Globus pallidus (tissue), 1 donor: ENCODE data around the gene VASP.

Experiments
- DNase-seq: peaks from one replicate; pipeline ENCODE4 v3.0.0-alpha.2; 2015; ENCODE audit warnings: low spot score

Gene VASP

DNA sequence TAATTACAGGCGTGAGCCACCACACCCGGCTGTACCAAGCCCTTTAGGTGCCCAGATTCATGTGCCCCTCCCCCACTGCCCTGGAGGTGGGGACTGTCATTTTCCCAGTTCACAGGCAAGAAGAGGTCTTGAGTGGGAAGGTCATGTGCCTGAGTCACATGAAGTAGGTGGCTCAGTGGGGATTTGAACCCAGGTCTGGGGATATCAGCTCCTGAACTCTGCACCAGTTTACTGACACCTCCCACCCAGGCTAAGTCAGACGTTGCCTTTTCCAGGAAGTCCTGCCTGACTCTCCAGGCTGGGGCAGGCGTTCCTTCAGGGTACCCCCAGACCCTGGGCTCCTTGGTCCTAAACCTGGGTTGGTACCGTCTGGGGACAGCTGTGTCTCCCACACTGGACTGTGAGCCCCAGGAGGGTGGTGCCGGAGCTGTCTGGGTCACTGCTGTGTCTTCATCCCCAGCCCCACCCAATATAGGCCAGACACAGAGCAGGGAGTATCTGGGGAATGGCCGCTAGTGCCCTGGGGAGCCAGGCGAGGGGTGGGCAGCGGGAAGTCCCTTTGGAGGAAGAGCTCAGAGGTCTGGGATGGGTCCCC, 8.6 kb downstream of the VASP start:
- DNase-seq, result no peak

DNA sequence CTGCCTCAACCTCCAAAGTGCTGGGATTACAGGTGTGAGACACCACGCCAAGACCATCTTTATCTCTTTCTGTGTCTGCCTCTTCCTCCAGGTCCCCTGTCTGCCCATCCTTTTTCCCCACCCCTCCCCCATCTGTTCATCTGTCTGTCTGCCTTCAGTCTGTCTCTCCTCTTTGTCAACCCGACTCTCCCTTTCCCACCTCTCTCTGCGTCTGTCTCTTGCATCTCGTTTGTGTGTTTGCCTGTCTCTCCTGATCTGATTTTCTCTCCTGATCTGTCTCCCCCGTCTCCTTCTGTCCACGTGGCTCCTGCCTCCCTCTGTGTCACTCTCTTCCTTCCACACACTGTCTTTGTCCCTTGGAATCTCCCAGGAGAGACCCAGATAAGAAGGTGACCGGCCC, 10.0 kb downstream of the VASP start:
- DNase-seq, result no peak

DNA sequence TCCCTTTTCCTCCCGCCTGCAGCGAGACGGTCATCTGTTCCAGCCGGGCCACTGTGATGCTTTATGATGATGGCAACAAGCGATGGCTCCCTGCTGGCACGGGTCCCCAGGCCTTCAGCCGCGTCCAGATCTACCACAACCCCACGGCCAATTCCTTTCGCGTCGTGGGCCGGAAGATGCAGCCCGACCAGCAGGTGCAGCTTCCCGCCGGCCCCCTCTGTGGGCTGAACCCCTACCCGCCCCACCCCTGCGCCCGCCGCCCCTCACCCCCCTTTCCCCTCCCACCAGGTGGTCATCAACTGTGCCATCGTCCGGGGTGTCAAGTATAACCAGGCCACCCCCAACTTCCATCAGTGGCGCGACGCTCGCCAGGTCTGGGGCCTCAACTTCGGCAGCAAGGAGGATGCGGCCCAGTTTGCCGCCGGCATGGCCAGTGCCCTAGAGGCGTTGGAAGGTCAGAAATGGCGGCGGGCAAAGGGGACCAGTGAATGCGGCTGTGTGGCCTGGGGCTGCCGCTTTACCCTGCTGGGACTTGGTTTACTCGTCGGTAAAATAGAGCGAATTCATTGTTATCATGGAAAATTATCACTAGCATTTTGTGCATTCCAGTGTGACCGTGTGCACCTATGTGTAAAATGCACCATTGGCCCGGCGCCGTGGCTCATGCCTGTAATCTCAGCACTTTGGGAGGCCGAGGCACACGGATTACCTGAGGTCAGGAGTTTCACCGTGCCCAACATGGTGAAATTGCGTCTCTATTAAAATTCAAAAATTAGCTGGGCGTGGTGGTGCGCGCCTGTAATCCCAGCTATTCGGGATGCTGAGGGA, 10.6 kb downstream of the VASP start:
- no peak for DNase-seq

DNA sequence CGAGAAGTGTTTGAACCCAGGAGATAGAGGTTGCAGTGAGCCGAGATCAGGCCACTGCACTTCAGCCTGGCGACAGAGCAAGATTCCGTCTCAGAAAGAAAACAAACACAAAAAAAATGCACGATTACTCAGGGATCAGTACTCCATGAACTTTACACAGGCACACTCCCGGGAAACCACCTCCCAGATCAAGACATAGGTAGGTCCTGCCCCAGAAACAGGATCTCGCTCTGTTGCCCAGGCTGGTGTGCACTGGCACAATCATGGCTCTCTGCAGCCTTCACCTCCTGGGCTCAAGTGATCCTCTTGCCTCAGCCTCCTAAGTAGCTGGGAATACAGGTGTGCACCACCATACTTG, 11.2 kb downstream of the VASP start:
- no peak for DNase-seq

DNA sequence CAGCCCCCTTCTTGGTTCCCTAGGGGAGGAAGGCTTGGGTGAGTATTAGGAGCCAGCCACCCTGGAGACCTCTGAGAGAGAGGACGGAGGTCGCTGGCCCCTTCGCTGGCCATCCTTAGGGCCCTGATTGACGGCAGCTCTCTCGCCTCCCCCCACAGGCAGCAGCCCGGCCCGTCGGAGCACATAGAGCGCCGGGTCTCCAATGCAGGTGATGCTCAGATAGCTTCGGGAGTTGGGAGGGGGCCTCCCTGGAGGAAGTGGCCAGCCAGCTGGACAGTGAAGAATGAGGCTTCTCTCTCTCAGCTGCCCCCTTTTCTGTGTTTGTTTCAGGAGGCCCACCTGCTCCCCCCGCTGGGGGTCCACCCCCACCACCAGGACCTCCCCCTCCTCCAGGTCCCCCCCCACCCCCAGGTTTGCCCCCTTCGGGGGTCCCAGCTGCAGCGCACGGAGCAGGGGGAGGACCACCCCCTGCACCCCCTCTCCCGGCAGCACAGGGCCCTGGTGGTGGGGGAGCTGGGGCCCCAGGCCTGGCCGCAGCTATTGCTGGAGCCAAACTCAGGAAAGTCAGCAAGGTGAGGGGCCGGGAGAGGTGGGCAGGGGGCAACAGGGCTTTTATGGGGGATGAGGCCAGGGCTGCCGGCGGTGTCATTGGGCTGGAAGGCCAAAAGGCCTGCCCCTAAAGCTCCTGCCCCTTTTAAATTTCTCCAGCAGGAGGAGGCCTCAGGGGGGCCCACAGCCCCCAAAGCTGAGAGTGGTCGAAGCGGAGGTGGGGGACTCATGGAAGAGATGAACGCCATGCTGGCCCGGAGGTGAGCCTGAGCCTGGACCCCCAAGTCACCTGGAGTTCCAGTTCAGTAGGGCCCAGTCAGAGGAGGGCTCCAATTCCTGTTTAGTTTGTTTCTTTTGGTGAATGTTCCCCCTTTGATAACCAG, 15.0 kb downstream of the VASP start:
- no peak for DNase-seq

DNA sequence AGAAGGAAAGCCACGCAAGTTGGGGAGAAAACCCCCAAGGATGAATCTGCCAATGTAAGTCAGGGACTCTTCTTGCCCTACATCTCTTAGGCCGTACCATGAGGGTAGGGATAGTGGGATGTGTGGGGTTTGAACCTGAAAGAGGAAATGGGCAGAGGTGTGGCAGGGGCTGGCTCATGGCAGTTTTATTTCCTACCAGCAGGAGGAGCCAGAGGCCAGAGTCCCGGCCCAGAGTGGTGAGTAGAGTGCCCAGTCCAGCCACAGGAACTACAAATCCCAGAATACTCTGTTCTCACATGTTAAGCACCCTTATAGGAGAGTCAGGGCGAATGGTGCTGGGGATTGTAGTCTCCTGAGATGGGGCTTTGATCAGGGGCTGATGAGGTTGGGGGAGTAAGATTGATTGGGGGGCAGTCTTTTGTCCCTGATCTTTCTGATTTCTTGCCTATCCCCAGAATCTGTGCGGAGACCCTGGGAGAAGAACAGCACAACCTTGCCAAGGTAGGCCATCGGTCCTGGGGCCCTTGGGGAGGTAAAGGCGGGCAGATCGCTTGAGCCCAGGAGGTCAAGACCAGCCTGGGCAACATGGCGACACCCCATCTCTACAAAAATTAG, 16.5 kb downstream of the VASP start:
- DNase-seq, result peak; percentile 87

DNA sequence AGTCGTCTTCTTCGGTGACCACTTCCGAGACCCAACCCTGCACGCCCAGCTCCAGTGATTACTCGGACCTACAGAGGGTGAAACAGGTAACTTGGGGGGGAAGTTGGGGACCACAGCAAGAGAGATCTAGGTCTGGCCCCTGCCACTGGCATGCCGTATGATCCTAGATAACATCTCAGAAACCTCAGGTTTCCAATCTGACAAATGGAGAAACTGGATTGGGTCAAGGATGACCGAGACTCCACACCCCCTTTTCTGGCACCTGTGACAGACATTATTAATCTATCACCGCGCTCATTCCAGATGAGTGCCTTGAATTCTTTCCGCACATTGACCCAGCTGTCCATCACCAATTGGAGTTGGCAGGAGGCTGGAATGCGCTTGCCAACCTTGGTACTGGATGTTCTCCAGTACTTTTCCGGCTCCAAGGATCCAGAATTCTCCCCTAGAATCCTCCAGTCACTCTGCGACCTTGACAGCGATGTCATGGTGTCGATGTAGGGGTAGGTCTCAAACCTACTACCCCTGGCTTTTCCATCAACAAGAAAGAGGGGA, 17.4 kb downstream of the VASP start:
- DNase-seq, result peak; percentile 34

DNA sequence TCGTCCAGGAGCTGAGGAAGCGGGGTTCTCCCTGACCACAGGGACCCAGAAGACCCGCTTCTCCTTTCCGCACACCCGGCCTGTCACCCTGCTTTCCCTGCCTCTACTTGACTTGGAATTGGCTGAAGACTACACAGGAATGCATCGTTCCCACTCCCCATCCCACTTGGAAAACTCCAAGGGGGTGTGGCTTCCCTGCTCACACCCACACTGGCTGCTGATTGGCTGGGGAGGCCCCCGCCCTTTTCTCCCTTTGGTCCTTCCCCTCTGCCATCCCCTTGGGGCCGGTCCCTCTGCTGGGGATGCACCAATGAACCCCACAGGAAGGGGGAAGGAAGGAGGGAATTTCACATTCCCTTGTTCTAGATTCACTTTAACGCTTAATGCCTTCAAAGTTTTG, 18.9 kb downstream of the VASP start:
- peak; percentile 79 for DNase-seq

DNA sequence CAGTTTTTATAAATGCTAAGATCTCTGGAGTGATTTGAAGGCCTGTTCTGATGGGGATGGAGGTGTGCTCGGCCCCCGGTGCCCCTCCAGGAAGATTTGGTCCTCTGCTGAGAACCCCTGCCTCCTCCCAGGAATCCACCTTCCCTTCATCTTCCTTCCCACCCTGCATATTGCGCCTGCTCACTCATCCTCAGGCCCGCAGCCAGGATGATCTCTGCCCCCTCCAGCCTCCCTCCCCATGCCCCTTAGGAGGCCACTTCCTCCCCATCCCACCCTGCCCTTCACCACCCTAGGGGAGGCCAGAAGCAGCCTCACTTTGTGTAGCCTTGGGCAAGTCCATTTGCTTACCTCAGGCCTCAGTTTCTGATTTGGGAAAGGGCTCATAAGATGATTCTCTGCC, 19.7 kb downstream of the VASP start:
- no peak for DNase-seq

DNA sequence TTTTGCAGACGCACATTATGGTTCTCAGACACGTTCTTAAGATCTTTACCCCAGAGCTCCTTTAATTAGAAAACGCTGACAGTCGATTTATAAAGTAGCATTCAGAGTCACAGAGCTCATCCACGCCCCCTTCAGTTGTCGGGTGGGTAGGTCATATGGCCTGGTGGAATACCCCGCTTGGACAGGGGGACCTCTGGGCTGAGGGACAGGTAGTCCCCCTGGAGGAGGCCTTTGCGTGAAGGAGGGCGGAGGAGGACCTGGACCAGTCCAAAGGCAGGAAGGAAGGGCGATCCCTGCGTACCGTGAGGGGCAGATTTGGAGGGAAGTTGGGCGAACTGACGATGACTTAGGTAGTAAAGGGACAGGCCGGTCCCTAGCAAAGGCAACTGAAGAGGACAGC, 20.5 kb downstream of the VASP start:
- no peak for DNase-seq

DNA sequence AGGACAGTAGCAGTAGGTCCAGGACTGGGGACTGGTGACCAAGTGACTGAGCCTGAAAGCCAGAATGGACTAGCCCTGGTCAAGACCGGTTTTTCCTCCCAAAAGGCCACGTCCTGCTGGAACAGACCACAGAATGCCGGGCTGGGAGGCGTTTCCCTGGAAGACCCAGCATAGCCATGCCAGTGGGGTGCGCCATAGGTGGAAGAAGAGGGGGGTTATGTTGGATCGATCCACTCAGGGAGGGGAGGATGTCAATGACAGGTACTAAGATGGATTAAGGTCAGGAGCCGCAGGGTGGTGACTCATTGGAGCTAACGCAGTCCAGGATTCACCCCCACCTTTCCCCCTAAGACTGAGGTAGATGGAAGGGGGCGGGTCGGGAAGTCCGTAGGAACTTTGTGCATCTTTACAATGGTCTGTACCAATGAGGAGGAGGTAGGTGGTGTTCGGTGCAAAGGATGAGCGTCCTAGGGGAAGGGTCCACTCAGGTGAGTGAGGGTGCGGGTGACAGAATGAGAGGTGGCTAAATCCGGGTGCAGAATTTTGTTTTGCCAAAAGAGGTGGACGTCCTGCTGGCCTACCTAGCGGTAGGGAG, 21.0 kb downstream of the VASP start:
- no peak for DNase-seq

DNA sequence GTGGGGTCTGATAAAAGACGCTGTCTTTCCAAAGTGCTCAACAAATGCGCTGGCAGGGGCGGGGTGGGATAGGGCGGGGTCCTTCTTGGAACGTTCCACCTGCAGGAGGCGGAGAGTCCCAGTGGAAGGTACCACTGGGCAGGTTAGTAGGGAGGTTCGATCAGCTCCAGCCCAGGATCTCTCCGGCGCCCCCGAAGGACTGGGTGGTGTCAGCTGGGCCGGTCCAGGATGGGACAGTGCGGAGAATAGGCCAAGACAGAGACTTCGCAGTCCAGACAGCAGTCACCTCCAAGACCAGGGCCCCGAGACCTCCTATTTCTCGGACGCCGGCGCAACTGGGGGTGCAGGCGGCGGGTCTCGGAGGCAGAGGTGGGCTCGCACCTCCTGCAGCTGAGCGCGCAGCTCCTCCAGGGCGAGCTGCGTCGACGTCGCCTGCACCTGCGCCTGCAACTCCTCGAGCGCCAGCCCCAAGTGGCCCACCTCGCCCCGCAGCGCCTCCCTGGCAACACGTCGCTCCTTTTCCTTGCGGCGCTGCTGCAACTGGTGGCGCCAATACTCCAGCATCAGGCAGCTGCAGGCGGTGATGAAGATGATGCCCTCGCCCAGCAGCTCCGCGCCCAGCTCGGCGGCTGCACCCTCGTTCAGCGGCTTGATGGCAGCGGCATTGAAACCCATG, 21.6 kb downstream of the VASP start:
- DNase-seq, result peak; percentile 43

DNA sequence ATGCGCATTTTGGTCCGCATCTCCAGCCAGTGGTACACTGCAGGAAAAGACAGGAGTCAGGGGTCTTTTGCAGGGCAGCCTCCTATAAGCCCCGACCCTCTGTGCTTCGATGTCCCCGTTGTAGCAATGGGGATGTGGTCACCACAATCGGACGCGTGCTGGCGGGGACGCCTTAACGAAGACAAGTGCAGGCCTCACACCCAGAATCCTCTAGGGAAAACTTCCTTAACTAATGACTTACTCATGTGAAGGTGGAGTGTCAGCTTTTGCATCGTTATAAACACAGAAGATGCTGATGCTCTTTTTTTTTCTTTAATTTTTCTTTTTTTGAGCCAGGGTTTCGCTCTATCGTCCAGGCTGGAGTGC, 22.1 kb downstream of the VASP start:
- DNase-seq, result no peak

DNA sequence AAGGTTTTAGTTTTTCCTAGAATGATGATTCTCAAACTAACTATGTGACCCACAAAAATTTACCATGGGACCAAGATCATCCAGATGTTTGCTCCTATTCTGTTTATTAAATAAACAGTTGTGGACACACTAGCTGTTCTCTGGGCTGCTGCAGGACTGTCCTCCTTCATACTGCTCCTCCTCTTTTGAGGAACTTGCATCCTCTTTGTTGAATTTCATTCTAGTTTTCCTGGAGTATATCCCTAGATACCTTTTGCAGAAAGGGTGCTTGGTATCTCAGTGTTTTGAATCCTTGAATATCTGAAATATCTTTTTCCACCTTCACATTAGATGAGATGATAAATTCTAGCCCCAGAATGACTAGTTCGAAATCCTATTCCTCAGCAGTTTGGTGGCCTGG, 24.1 kb downstream of the VASP start:
- no peak for DNase-seq

DNA sequence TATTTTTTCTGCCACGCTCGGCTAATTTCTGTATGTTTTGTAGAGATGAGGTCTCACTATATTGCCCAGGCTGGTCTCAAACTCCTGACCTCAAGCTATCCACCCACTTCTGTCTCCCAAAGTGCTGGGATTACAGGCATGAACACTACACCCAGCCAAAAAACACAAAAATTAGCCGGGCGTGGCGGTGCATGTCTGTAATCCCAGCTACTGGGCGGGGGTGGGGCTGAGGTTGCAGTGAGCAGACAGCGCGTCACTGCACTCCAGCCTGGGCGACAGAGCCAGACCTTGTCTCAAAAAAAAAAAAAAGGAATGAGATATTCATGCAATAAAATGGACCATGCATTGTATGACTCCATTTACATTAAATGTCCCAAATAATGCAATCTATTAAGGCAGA, 32.2 kb downstream of the VASP start:
- DNase-seq, result no peak

DNA sequence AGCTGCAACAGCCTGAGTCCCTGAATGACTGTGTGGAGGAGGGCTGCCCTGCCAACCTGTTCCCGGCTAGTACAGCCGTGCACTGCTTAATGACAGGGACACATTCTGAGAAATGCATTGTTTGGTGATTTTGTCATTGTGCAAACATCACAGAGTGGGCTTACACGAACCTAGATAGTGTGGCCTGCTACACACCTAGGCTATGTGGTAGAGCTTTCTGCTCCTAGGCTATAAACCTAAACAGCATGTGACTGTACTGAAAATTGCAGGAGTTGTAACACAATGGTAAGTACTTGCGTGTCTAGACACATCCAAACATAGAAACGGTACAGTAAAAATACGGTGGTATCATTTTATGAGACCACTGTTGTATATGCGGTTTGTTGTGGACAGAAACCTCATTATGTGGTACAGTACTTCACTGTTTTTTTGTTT, 35.0 kb downstream of the VASP start:
- DNase-seq, result no peak

DNA sequence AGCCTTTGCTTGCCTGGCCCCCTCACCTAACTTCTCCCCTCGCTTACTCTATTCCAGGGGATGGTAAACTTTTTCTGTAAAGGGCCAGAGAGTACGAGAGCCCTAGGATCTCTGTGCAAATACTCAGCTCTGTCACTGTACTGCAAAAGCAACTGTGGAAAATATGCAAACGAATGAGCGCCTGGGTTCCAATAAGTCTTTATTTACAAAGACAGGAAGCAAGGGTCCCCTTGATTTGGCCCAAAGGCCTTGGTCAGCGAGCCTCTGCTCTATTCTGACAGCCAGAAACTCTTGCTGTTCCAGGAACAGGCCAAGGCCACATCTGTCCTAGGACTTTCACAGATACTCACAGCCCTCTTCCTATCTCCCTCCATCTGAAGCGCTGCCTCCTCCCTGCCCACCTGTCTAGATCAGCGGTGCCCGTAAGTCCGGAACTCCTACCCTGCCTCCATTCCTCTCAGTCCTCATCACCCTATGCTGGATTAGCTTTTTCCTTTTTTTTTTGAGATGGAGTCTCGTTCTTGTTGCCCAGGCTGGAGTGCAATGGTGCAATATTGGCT, 40.0 kb downstream of the VASP start:
- DNase-seq, result no peak

DNA sequence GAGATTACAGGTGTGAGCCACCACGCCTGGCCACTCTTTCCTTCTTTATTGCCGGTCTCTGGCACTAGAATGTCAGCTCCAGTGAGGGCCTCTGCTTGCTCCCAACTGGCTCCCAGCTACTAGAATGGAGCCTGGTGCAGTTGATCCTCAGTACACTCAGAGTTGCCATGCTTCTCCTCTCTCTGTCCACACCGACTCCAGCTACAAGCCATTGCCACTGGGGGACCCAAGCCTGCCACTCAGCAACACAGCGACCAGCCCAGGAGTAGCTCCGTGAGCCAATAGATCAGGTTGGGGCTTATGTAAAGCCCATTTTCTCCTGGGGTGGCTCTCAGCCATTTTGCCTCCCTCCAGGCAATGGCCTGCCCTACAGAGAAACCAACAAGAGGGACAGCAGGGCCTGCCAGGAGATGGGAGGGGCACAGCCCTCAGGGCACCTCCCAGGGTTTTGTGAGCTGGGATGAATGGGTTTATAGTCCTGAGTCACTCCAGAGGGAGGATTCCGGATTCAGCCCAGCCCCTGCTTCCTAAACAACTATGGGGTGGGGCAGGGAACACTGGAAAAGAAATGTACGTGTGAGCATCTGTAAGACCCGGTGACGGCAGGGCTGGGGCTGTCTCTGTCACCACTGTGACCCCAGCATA, 40.8 kb downstream of the VASP start:
- no peak for DNase-seq

DNA sequence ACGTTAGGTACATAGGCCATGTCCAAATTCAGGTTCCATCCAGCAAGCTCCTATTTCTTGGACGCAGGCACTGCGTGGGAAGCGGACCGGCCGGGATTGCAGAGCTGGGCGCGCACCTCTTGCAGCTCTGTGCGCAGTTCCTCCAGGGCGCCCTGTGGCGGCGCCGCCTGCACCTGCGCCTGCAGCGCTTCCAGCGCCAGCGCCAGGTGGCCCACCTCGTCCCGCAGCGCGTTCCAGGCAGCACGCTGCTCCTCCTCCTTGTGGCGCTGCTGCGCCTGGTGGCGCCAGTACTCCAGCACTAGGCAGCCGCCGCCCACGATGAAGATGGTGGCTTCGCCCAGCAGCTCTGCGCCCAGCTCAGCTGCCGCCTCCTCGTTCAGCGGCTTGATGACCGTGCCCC, 46.2 kb downstream of the VASP start:
- no peak for DNase-seq

DNA sequence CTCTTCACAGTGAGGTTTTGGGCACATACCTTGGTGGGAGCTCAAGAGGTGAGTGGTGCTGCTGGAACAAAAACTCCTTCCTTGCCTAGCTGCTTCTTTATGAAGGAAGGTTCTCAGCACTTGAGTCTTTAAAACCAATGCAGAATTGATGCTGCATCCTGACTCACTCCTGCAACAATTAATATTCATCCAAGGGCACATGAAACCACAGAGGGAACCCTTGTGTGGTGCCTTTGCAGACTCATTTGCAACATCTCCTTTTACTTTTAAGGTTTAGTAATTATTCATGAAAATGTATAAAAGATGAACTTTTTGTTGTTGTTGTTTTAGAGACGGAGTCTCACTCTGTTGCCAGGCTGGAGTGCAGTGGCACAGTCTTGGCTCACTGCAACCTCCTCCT, 47.2 kb downstream of the VASP start:
- no peak for DNase-seq
